Measurements from ENCODE around the gene PRKCQ. TPM values are rescaled to one million over a fixed set of nuclear protein-coding genes. Genes with fewer than 3 reads are reported as not detected.

The PRKCQ gene
- total RNA-seq, 1 donor = not detected

DNA sequence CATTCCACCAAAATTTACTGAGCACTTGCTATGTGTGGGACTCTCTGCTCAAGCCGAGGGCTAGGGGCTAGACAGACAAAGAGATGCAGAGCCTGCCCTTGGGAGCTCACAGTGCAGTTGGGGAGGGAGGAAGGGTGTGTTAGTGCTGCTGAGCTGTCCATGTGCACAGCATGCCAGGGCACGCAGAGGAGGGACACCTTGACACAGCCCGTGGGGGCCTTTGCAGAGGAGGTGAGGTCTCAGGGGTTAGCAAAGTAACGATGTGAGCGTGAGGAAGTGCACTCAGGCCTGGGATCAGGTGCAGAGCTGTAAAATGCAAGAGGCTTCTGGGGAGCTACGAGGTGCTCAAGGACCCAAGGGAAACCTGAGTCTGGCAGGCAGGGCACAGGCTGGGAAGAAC is 16.3 kb downstream of the PRKCQ start:
- TF ChIP-seq CTCF (IDR thresholded peaks at IDR 0.05; ENCODE audit: insufficient read depth, low read length) = no peak
- no peak for DNase-seq (ENCODE audit: low read depth)
- no peak overlapping the region for H3K4me3 ChIP-seq (ENCODE audit: low read depth, low read length)

GRCh38 chr10:6563075-6563474 is 17.0 kb downstream of the PRKCQ start:
- no peak for DNase-seq (ENCODE audit: low read depth)
- no peak overlapping the region for H3K4me3 ChIP-seq (ENCODE audit: low read depth, low read length)
- TF ChIP-seq CTCF (IDR thresholded peaks at IDR 0.05; ENCODE audit: insufficient read depth, low read length) = no peak

DNA sequence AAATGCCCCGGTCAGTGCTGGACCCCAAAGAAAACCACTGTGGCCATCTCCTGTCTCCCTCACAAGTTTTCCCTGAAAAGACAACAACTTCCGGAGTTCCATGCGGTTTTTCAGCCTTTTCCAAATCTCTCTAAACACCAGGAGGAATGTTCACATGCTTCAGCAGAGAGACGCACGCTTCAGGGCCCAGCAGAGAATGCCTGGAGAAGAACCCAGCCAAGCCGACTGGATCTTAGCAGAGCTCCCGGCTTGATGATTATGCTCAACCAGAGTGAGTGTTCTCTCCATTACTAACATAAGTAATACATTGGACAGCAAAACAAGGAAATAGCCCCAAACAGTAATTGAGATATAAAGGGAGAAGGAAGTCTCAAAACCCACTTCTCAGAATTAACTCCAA is 17.9 kb downstream of the PRKCQ start:
- no peak overlapping the region for H3K4me3 ChIP-seq (ENCODE audit: low read depth, low read length)
- no peak for TF ChIP-seq CTCF (IDR thresholded peaks at IDR 0.05; ENCODE audit: insufficient read depth, low read length)

DNA sequence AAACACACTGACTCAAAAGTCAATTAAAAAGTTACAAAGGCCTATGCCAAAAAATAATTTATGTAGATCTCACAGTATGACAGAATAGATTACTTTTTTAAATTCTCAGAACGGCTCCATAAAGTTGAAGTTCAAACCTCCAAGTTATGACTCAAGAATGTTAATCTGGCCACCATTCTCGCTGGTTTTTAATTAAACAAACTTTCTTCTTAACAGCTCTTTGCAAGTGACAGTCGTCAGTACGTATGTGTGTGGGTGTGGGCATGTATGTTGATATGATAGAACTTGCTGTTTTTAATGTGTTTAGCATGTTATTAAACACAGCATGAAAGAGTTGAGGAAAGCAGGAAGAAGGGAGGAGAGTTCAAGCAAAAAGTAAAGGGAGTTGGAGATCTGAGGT is 18.5 kb downstream of the PRKCQ start:
- DNase-seq (ENCODE audit: low read depth) = no peak
- H3K4me3 ChIP-seq (ENCODE audit: low read depth, low read length) = no peak overlapping the region
- TF ChIP-seq CTCF (IDR thresholded peaks at IDR 0.05; ENCODE audit: insufficient read depth, low read length) = no peak

More for the DNA sequence above, 17.9 kb downstream of the PRKCQ start:
- no peak for DNase-seq (ENCODE audit: low read depth)

DNA sequence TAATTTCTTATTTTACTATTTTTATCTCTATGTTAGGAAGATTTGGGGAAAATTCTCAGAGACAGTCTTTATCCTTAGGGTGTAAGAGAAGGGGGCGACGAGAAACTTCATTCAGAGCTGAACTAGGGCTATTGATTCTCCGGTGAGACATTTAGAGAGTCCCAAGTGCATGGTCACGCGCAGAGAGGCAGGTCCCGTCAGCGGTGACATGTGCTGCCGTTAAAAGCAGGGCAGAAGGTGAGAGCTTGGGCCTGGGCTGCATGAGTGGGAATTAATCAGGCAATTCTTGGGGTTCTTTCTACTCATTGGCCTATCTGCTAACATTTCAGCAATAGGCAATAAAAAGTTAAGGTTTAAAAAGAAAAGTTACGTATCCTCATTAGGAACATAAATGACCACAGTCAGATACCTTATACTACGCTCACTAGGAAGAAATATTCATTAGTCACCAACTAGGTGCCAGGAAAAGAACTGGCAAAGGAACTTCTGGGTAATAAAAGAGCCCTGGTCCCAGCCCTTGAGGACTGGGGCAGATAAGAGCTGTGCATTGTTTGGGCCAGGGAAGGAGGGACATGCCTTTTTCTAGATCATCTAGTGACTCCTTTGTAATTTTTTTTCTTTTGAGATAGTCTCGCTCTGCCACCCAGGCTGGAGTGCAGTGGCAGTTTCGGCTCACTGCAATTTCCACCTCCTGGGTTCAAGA is 21.2 kb downstream of the PRKCQ start:
- no peak overlapping the region for H3K4me3 ChIP-seq (ENCODE audit: low read depth, low read length)
- no peak for DNase-seq (ENCODE audit: low read depth)
- TF ChIP-seq CTCF (IDR thresholded peaks at IDR 0.05; ENCODE audit: insufficient read depth, low read length) = no peak

DNA sequence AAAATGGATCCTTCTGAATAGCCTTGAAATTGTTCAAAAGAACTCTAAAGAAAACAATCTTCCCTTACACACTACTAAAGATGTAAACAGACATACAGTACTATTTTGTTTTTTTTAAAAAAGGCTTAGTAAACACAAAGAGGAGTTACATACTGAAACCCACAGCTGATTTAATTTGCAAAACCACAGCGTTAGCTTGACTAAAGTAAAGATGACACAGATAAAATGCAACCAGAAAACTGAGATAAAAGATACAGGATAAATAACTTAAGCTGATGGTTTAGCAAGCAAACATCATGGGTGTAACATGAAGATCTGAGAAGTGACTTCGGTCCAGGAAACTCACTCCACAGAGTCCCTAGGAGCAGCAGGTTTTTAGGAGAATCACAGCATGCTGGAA is 21.8 kb downstream of the PRKCQ start:
- DNase-seq (ENCODE audit: low read depth) = no peak
- TF ChIP-seq CTCF (IDR thresholded peaks at IDR 0.05; ENCODE audit: insufficient read depth, low read length) = no peak

GRCh38 chr10:6553937-6554336 is 26.1 kb downstream of the PRKCQ start:
- no peak overlapping the region for H3K4me3 ChIP-seq (ENCODE audit: low read depth, low read length)
- DNase-seq (ENCODE audit: low read depth) = no peak
- TF ChIP-seq CTCF (IDR thresholded peaks at IDR 0.05; ENCODE audit: insufficient read depth, low read length) = no peak

More for the DNA sequence above, 21.8 kb downstream of the PRKCQ start:
- no peak overlapping the region for H3K4me3 ChIP-seq (ENCODE audit: low read depth, low read length)

Measured in fibroblast of the aortic adventitia (primary cell).